Neuronal stem cell (in vitro differentiated cells): ENCODE measurements around the gene BTBD8.

Experiments used
- DNase-seq: peaks from one replicate; pipeline ENCODE4 v3.0.0-alpha.2; 2013; ENCODE audit warnings: low spot score
- H2AFZ ChIP-seq: one replicate; pipeline ENCODE4 v1.6.1; 2013; ENCODE audit warnings: mild to moderate bottlenecking, low read length, inconsistent platforms
- H2AK5ac ChIP-seq: 2 replicates; pipeline ENCODE4 v1.6.1; 2013; ENCODE audit warnings: low read depth, mild to moderate bottlenecking, inconsistent platforms, low read length, moderate library complexity, mixed read lengths
- H2BK120ac ChIP-seq: 2 replicates; pipeline ENCODE4 v1.6.1; 2013; ENCODE audit warnings: low read depth, mild to moderate bottlenecking, inconsistent platforms, low read length, moderate library complexity, mixed read lengths
- H2BK12ac ChIP-seq: one replicate; pipeline ENCODE4 v1.6.1; 2013; ENCODE audit warnings: low read length, inconsistent platforms
- H2BK15ac ChIP-seq: 2 replicates; pipeline ENCODE4 v1.6.1; 2013; ENCODE audit warnings: mild to moderate bottlenecking, low read length, inconsistent platforms, mixed read lengths
- H2BK5ac ChIP-seq: one replicate; pipeline ENCODE4 v1.6.1; 2013; ENCODE audit warnings: inconsistent platforms, mild to moderate bottlenecking, low read length, moderate library complexity
- H3K14ac ChIP-seq: one replicate; pipeline ENCODE4 v1.6.1; 2013; ENCODE audit warnings: low read length, inconsistent platforms
- H3K18ac ChIP-seq: 2 replicates; pipeline ENCODE4 v1.6.1; 2013; ENCODE audit warnings: low read length, inconsistent platforms
- H3K23ac ChIP-seq: 2 replicates; pipeline ENCODE4 v1.6.1; 2013; ENCODE audit warnings: low read depth, mild to moderate bottlenecking, mixed read lengths, low read length, inconsistent platforms; ENCODE audit not compliant: poor library complexity
- H3K27ac ChIP-seq: replicated peaks from 3 replicates; pipeline ENCODE4 v1.5.1; 2013; ENCODE audit warnings: low read length, inconsistent platforms
- H3K27me3 ChIP-seq, 3 experiments: 2 replicates each; pipeline ENCODE4 v1.6.1; 2013; ENCODE audit warnings: low read length in 3 of 3, mild to moderate bottlenecking in 2 of 3, inconsistent platforms in 1 of 3, low read depth in 1 of 3, mixed read lengths in 1 of 3, moderate library complexity in 1 of 3; ENCODE audit not compliant: control insufficient read depth in 3 of 3, insufficient read depth in 3 of 3
- H3K36me3 ChIP-seq, 2 donors: replicated peaks in 1 of 2; 2 replicates each; pipeline ENCODE4 v1.6.1; 2013; ENCODE audit warnings: low read length in 2 of 2; ENCODE audit not compliant: control insufficient read depth in 2 of 2, insufficient read depth in 2 of 2
- H3K4ac ChIP-seq: 2 replicates; pipeline ENCODE4 v1.6.1; 2013; ENCODE audit warnings: inconsistent platforms, mild to moderate bottlenecking, low read length, moderate library complexity
- H3K4me1 ChIP-seq, 2 donors: 1 replicate in 1 of 2; 2 replicates in 1 of 2; pipeline ENCODE4 v1.6.1; 2013; ENCODE audit warnings: low read length in 2 of 2, low read depth in 1 of 2; ENCODE audit not compliant: control insufficient read depth in 2 of 2, insufficient read depth in 1 of 2
- H3K4me2 ChIP-seq: one replicate; pipeline ENCODE4 v1.6.1; 2013; ENCODE audit warnings: mild to moderate bottlenecking, low read length, inconsistent platforms; ENCODE audit not compliant: insufficient read depth, poor library complexity, severe bottlenecking
- H3K4me3 ChIP-seq, 2 donors: 2 replicates each; pipeline ENCODE4 v1.5.1; 2013; ENCODE audit warnings: low read length in 2 of 2, mild to moderate bottlenecking in 2 of 2, inconsistent platforms in 1 of 2, moderate library complexity in 1 of 2
- H3K79me1 ChIP-seq: one replicate; pipeline ENCODE4 v1.6.1; 2013; ENCODE audit warnings: low read depth, mild to moderate bottlenecking, inconsistent platforms, low read length, moderate library complexity
- H3K9ac ChIP-seq: one replicate; pipeline ENCODE4 v1.6.1; 2013; ENCODE audit warnings: mild to moderate bottlenecking, low read depth, low read length, inconsistent platforms; ENCODE audit not compliant: poor library complexity
- H3K9me3 ChIP-seq, 2 donors: replicated peaks in 1 of 2; 2 replicates each; pipeline versions ENCODE3 to v1.6.1; 2013; ENCODE audit warnings: low read length in 2 of 2, mild to moderate bottlenecking in 2 of 2, inconsistent platforms in 1 of 2, low read depth in 1 of 2, mixed read lengths in 1 of 2, moderate library complexity in 1 of 2; ENCODE audit not compliant: control insufficient read depth in 2 of 2, insufficient read depth in 1 of 2
- H4K8ac ChIP-seq: one replicate; pipeline ENCODE4 v1.6.1; 2013; ENCODE audit warnings: low read depth, mild to moderate bottlenecking, inconsistent platforms, low read length, moderate library complexity
- H4K91ac ChIP-seq: one replicate; pipeline ENCODE4 v1.6.1; 2013; ENCODE audit warnings: low read length, low read depth, mild to moderate bottlenecking, inconsistent platforms; ENCODE audit not compliant: poor library complexity
- WGBS, 2 donors: extraction: QIAGEN DNeasy Blood & Tissue Kit; methylation state at CpG; one replicate each; pipeline ENCODE4 v1.1.7; 2013; ENCODE audit warnings: missing lambda C conversion rate in 2 of 2, mixed read lengths in 1 of 2; ENCODE audit not compliant: insufficient read length in 2 of 2, insufficient replicate concordance in 1 of 2; ENCODE audit errors: extremely low coverage in 2 of 2; 5-methylcytosine and 5-hydroxymethylcytosine counted together

BTBD8 gene

DNA sequence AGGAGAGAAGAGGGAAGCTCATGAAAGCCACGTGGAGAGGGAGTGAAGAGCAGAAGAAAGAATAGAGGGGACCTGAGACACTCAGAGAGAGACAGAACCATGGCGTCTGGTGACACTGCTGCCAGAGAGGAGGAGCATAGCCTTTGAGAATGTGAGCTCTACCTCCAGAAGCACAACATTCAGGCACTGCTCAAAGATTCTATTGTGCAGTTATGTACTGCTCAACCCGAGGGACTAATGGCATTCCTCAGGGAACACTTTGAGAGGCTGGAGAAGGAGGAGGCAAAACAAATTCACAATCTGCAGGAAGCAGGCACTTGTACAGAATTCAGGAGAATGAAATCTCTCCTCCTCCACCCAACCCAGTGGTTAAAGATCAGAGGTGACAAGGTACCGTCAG lies 45.1 kb downstream of the BTBD8 start:
- Histone ChIP-seq H4K91ac (no peak overlapping the region), H3K27me3 (no peaks in the 10 kb centered on the region), H3K79me1 (no peaks in the 10 kb centered on the region), H3K4me1 (peaks cover 5% of the 10 kb centered on the region in 2 donors), H3K4me2 (no peak overlapping the region), H2BK15ac (no peak overlapping the region), H2AFZ (peak overlapping the region; percentile 46), H3K27ac (no peak overlapping the region), H2BK120ac (no peak overlapping the region), H3K9ac (no peak overlapping the region), H3K36me3 (no peaks in the 10 kb centered on the region), H3K23ac (no peak overlapping the region), H4K8ac (no peak overlapping the region), H3K4me3 (no peak overlapping the region), H2BK12ac (no peak overlapping the region), H3K9me3 (no peaks in the 10 kb centered on the region), H2AK5ac (no peak overlapping the region), H2BK5ac (no peak overlapping the region), H3K4ac (no peak overlapping the region), H3K14ac (no peak overlapping the region), H3K18ac (no peak overlapping the region)
- DNase-seq, result no peak
- WGBS, 2 donors, result no CpG with 5 or more reads among the region's 4 CpGs

GRCh38 chr1:92126088-92126487 lies 45.9 kb downstream of the BTBD8 start:
- H3K9ac ChIP-seq, result no peak overlapping the region
- WGBS, 2 donors, result no CpG with 5 or more reads among the region's 3 CpGs
- no peak for DNase-seq
- no peak overlapping the region for H4K91ac ChIP-seq
- no peak overlapping the region for H3K4me2 ChIP-seq
- H3K4ac ChIP-seq, result no peak overlapping the region
- no peaks in the 10 kb centered on the region for H3K79me1 ChIP-seq
- H2BK15ac ChIP-seq, result no peak overlapping the region
- H3K14ac ChIP-seq, result no peak overlapping the region
- H3K27me3 ChIP-seq, result no peaks in the 10 kb centered on the region
- H3K27ac ChIP-seq, result no peak overlapping the region
- no peak overlapping the region for H2BK120ac ChIP-seq
- no peak overlapping the region for H2BK12ac ChIP-seq
- H2AK5ac ChIP-seq, result no peak overlapping the region
- no peak overlapping the region for H2BK5ac ChIP-seq
- peaks cover 5% of the 10 kb centered on the region in 2 donors for H3K4me1 ChIP-seq
- no peak overlapping the region for H3K18ac ChIP-seq
- no peak overlapping the region for H2AFZ ChIP-seq
- H4K8ac ChIP-seq, result no peak overlapping the region
- H3K4me3 ChIP-seq, result no peak overlapping the region
- no peaks in the 10 kb centered on the region for H3K36me3 ChIP-seq
- H3K9me3 ChIP-seq, result no peaks in the 10 kb centered on the region
- H3K23ac ChIP-seq, result no peak overlapping the region

DNA sequence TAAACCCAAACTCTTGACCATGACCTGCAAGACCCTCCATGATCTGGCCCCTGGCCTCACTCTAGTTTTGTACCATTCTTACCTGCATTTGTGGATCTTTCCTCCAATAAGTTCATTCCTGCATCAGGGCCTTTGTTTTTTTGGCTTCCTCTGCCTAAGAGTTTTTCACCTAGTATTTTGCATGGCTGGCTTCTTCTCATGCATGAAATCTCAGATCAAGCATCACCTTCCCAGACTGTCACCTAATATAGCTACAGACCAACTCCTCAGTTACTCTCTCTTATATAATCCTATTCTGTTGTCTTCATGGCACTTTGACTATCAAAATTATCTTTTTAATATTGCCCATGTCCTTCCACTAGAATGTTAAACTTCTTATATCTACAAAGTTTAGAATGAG lies 54.2 kb downstream of the BTBD8 start:
- H2AK5ac ChIP-seq, result no peak overlapping the region
- DNase-seq, result no peak
- no peak overlapping the region for H4K8ac ChIP-seq
- H3K4me1 ChIP-seq, result no peaks in the 10 kb centered on the region
- H3K4ac ChIP-seq, result no peak overlapping the region
- H2BK5ac ChIP-seq, result no peak overlapping the region
- no peak overlapping the region for H3K23ac ChIP-seq
- H3K27me3 ChIP-seq, result no peaks in the 10 kb centered on the region
- no peak overlapping the region for H4K91ac ChIP-seq
- H3K18ac ChIP-seq, result no peak overlapping the region
- H3K4me3 ChIP-seq, result no peak overlapping the region
- no peak overlapping the region for H2AFZ ChIP-seq
- H3K27ac ChIP-seq, result no peak overlapping the region
- H3K36me3 ChIP-seq, result no peaks in the 10 kb centered on the region
- no peaks in the 10 kb centered on the region for H3K79me1 ChIP-seq
- H3K9ac ChIP-seq, result no peak overlapping the region
- no peak overlapping the region for H3K4me2 ChIP-seq
- no peak overlapping the region for H2BK15ac ChIP-seq
- no peak overlapping the region for H2BK120ac ChIP-seq
- H3K9me3 ChIP-seq, result no peaks in the 10 kb centered on the region
- H3K14ac ChIP-seq, result no peak overlapping the region
- H2BK12ac ChIP-seq, result no peak overlapping the region

DNA sequence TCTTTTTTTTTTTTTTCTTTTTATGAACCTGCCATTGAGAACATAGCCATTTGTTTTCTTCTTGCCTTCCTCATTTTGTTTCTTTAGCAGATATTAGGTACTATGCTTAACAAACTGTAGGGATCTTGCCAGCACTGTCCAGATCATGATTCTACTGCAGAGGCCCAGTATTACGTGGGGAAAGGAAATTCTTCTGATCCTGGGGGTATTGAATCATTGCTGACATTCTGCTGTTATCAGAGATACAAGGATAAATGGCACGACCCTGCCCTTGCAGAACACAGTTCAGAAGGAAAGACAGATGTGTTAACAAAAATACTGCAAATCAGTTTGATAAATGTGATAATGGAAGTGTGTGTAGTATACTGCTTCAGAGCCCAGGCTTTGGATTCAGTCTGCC lies 56.2 kb downstream of the BTBD8 start:
- Histone ChIP-seq H3K27me3 (no peaks in the 10 kb centered on the region), H2BK12ac (no peak overlapping the region), H2BK5ac (no peak overlapping the region), H3K27ac (no peak overlapping the region), H3K14ac (no peak overlapping the region), H3K9me3 (no peaks in the 10 kb centered on the region), H3K4me3 (no peak overlapping the region), H3K4me2 (no peak overlapping the region), H3K4ac (no peak overlapping the region), H2BK15ac (no peak overlapping the region), H3K18ac (no peak overlapping the region), H2AFZ (no peak overlapping the region), H4K91ac (no peak overlapping the region), H3K9ac (no peak overlapping the region), H3K36me3 (no peaks in the 10 kb centered on the region), H3K4me1 (no peaks in the 10 kb centered on the region), H4K8ac (no peak overlapping the region), H3K23ac (no peak overlapping the region), H2BK120ac (no peak overlapping the region), H2AK5ac (no peak overlapping the region), H3K79me1 (no peaks in the 10 kb centered on the region)
- no peak for DNase-seq
- WGBS, 2 donors, result no CpG with 5 or more reads among the region's 2 CpGs
